NCI-H1105 treated with DMSO at 0.1 percent for 48 hours (cell line): ENCODE measurements around the gene IFI16.
"Not testable (repeated sequence)": the region's sequence is repeated elsewhere in the genome, so short reads cannot be mapped to it uniquely, and the experiment has no call there.

Source experiments
- DNase-seq: peaks from one replicate; lab custom pipeline; 2025; lab: John Stamatoyannopoulos, UW

Gene IFI16

GRCh38 chr1:159009704-159010361, at the start of gene IFI16:
Gene IFI16, plus strand, starts transcription at chr1:159009907. Its CDS starts 4,774 bp downstream, at chr1:159014681.
- no peak for DNase-seq

DNA sequence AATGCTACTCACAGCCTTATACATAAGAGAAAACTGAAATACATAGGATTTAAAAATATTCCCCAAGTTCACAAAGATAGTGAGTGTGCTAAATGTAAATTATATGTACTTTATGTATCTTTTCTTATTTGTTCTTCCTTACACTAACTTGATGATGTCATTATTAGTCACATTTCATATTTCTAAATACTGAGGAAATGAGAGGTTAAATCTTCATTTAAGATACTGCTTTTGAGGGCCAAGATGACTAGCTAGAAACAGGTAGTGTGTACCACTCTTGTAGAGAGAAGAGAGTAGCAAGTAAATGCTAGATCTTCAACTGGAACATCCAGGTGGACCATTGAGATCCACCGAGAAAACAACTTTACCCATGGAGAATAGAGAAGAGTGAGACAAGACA, 48.5 kb upstream of the IFI16 start:
- no peak for DNase-seq

- DNase-seq, result no peak
These were observed 46.7 kb upstream of the IFI16 start for GRCh38 chr1:158962983-158963382.

- no peak for DNase-seq
These were observed 40.5 kb upstream of the IFI16 start for GRCh38 chr1:158969166-158969565.

DNA sequence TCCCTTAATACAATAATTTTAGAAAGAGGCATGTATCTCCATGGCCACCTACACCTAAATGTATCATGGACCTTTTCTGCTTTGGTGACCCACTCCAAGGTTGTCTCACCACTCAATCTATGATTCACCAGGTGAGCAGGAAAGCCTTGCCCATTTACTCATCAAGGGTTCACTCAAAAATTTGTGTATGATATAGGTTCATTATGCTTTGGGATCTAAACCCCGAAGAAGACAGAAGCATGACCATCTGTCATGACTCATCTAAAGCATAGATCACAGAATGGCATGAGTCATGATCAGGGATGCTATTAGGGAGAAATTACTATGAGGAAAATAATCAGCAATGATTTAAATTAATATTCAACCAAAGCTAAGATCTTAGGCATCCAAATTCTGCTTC, 39.9 kb upstream of the IFI16 start:
- DNase-seq, result no peak

- DNase-seq, result peak; percentile 33
These were observed 36.9 kb upstream of the IFI16 start for GRCh38 chr1:158972841-158973240.

- DNase-seq, result no peak
These were observed 33.5 kb upstream of the IFI16 start for GRCh38 chr1:158976219-158976618.

DNA sequence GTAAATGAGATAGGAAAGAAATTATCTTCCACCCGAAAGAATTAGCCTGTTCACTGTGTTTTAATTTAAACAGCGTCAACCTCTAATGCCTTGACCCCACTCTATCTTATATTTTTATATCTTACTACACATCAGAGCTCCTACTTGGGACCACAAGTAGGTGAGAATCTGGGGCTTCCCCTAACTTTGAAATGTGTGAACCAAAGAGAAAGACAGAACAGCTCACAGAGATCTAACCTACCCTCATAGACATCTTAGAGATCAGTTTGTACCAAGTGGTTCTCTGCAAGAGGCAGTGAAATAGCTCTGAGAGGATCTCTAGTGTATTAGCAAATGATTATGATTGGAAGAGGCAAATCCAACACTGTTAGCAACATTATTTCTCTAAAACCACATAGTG, 31.0 kb upstream of the IFI16 start:
- no peak for DNase-seq

DNA sequence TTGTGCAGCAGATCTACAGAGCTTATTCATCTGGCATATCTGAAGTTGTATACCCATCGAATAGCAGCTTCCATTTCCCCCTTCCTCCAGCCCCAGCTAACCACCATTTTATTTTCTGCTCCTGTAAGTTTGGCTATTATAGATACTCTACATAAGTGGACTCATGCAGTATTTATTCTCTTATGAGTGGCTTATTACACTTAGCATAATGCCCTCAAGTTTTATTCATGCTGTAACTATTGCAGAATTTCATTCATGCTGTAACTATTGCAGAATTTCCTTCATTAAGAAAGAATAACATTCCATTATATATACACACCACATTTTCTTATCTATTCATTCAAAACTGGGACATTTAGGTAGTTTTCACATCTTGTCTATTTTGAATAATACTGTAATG, 30.5 kb upstream of the IFI16 start:
- DNase-seq, result no peak

DNA sequence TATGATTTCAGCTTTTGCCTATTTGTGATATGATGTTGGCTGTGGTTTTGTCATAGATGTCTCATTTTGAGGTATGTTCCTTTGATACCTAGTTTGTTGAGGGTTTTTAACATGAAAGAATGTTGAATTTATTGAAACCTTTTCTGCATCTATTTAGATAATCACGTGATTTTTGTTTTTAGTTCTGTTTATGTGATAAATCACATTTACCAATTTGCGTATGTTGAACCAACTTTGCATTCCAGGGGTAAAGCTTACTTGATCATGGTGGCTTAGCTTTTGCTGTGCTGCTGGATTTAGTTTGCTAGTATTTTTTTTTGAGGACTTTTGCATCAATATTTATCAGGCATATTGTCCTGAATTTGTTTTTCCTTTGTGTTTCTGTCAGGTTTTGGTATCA, 26.5 kb upstream of the IFI16 start:
- no peak for DNase-seq

DNA sequence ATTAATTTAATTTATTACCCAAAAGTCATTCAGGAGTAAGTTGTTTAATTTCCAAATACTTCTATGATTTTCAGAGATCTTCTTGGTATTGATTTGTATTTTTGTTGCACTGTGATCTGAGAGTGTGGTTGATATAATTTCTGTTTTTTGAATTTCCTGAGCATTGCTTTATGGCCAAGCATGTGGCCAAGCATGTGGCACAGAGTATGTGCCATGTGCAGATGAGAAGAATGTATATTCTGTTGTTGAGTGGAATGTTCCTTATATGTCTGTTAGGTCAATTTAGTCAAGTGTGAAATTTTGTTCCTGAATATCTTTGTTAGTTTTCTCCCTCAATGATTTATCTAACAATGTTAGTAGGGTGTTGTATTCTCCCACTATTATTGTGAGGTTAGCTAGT, 25.3 kb upstream of the IFI16 start:
- no peak for DNase-seq

- DNase-seq, result no peak
These were observed 20.3 kb upstream of the IFI16 start for GRCh38 chr1:158989424-158989823.

- no peak for DNase-seq
These were observed 16.9 kb upstream of the IFI16 start for GRCh38 chr1:158992787-158993312.

DNA sequence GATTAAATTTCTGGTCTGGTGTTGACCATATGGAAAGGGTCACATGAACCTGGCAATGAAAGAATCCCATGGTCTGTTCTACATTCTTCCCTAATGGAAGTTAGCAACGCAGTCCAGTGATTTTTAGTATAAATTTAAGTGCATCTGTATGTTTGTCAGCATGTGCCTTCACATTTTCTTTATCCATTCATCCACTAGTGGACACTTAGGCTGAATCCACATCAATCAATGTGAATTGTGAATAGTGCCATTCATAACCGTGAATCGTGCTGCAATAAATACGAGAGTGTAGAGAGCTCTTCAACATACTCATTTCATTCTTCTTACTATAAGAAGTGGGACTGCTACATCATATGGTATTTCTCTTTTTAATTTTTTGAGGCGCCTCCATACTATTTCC, 12.7 kb upstream of the IFI16 start:
- no peak for DNase-seq

DNA sequence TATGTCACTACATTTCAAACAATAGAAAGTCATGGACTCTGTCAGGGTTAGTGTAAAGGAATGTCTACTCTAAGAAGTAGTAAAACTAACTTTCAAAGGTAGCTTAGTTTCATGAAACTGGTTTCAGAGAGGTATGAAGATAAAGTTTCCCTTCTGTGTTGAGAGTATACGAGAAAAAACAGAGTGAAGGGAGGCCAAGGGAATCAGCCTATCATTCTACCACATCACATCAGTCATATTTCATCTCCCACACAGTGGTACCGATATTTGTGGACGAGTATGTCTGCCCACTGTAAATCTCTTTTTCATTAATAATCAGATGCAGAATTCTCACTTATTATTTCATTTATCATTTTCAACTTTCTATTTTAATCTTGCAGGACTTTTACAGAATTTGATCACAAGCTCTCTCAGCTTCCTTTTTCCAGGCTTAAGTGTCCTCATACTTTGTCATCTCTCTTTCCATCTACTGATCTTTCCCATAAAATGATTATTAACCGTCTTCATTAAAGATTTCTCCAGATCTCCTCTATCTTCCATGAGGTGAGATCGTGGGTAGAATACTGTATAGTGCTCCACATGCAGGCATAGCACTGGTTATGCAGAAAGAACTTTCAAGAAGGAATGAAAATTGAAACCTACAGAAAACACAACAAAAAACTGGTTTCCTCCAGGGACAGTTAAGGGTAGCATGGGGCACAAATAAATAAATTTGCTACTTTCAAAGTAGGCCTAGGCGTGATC, 11.5 kb upstream of the IFI16 start:
- DNase-seq, result no peak

GRCh38 chr1:158998781-158999161, 10.9 kb upstream of the IFI16 start:
- peak; percentile 84 for DNase-seq

- DNase-seq, result peak; percentile 91
These were observed 10.2 kb upstream of the IFI16 start for GRCh38 chr1:158999316-159000069.

GRCh38 chr1:159000070-159000409, 9.7 kb upstream of the IFI16 start:
- DNase-seq, result no peak

- DNase-seq, result peak; percentile 82
These were observed 9.1 kb upstream of the IFI16 start for GRCh38 chr1:159000625-159001024.

DNA sequence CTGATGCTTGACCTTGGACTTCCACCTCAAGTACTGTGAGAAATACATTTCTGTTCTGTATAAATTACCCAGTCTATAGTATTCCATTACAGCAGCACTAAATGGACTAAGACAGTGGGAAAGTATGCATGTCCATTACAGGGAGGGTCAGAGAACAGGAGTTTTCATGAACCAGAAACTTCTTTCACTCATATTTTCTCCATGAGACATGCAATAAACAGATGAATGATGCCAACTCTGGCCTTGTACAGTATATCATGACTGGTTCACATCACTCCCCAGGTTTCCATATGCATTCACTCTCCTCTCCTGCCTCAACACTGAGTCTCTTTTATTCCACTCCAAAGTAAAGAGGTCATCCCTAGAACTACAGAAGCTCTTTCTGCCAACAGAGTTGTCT, 4.5 kb upstream of the IFI16 start:
- no peak for DNase-seq

- DNase-seq, result no peak
These were observed 4.0 kb upstream of the IFI16 start for GRCh38 chr1:159005676-159006075.

GRCh38 chr1:159006210-159006807, 3.4 kb upstream of the IFI16 start:
- DNase-seq, result not testable (repeated sequence)

GRCh38 chr1:159007726-159008125, 2.0 kb upstream of the IFI16 start:
- DNase-seq, result no peak
